Limb (tissue), 2 donors: ENCODE results near the gene MCEE.
A peak's percentile ranks its signal among the peaks of the same experiment; 100 is the strongest.
"Not testable (repeated sequence)": the region's sequence is repeated elsewhere in the genome, so short reads cannot be mapped to it uniquely, and the experiment has no call there.

Source experiments
- DNase-seq, 2 donors: peaks; one replicate each; pipeline ENCODE4 v3.0.0-alpha.2; 2016; ENCODE audit errors: extremely low spot score in 2 of 2

MCEE gene

GRCh38 chr2:71129114-71129901, 721 bp downstream of the MCEE start:
- DNase-seq, result no peak

DNA sequence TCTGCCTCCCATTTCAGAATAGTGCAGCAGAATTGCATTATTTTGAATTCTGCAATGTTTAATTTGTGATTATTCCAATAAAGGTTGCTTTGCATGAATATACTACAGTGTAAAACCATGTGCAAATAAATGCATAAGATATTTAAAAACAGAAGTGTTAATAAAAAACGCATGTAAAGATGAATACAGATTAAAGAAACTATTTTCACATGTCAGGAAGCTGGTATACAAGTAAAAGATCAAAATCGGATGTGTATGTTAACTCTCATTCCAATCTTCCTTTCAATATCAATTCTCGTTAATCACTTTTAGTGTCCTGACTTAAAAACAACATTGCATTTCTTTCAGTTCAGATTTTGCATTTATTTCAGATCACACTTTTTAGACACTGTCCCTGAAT, 3.1 kb downstream of the MCEE start:
- no peak for DNase-seq

GRCh38 chr2:71125506-71126294, 4.3 kb downstream of the MCEE start:
- DNase-seq, result no peak

GRCh38 chr2:71122387-71123298, 7.4 kb downstream of the MCEE start:
- no peak for DNase-seq

DNA sequence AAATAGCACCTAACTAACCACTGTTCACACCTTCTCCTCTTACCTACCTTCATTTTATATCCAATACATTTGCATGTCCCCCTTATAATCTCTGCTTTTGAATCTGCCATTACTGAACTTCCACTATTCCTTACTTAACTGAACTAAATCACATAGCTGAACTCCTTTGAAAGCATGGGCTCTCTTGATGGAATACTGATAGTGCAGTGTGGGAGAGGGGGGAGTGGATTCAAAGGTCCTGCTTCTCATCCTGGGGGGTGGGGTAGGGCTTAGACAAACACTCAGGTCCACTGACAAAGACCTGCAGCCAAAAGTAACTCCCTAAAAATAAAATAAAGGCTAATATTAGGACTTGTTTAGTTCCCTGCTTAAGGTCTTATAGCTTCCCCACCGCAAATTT, 8.6 kb downstream of the MCEE start:
- no peak for DNase-seq

- DNase-seq, result no peak
Measured at GRCh38 chr2:71120195-71120594, 9.8 kb downstream of the MCEE start.

GRCh38 chr2:71117063-71117462, 13.0 kb downstream of the MCEE start:
- no peak for DNase-seq

DNA sequence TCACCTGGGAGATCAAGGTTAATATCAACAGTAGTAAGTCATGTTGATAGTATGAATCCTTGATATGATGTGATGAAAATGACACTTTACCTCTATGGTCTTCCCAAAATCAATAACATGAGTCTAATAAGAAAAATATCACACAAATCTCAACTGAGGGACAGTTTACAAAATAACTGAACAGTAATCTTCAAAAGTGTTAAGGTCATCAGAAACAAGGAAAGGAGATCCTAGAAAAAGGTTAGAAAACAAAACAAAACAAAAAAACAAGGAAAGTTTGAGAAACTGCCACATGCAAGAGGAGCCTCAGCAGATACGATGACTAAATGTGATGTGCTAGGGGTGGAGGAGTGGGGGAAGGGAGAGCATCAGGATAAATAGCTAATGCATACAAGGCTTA, 16.2 kb downstream of the MCEE start:
- DNase-seq, result no peak

DNA sequence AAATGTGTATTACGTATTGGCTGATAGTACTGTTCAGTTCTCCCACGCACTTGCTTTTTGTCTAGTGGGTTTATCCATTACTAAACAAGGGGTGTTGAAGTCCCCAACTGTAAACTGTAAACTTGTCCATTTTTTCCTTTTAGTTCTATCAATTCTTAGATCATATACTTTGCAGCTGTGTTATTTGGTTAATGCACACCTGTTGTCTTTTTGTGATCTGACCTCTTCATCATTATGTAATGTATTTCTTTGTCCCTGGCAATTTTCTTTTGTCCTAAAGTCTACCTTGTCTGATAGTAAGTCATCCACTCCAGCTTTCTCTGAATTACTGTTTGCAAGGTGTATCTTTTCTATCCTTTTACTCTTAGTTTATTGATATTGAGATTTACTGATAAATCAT, 21.9 kb downstream of the MCEE start:
- DNase-seq, result no peak

- DNase-seq, result not testable (repeated sequence)
Measured at GRCh38 chr2:71106463-71106862, 23.6 kb downstream of the MCEE start.

DNA sequence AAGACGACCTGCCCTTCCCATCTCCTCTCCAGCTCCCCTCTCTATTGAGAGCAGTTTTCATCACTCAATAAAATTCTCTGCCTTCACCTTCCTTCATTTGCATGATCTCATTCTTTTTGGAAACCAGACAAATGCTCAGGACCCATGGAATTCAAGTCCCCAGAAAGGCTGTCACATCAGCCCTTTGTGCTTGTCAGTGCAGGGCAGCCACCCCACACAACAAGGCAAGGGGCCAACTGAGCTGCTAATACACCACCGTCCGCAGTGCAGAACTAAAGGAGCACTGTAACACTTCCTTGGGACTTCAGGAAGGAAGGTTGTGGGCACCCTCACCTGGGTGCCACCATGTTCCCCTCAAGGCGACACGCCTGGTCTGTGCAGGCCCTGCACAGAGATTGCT, 26.2 kb downstream of the MCEE start:
- DNase-seq, result no peak

GRCh38 chr2:71102981-71103681, 26.9 kb downstream of the MCEE start:
- DNase-seq, result no peak

GRCh38 chr2:71101656-71102055, 28.4 kb downstream of the MCEE start:
- no peak for DNase-seq

- peak; percentile 21 to 41 for DNase-seq
Measured at GRCh38 chr2:71100195-71100964, 29.6 kb downstream of the MCEE start.

- DNase-seq, result not testable (repeated sequence)
Measured at GRCh38 chr2:71092491-71093260, 37.4 kb downstream of the MCEE start.

DNA sequence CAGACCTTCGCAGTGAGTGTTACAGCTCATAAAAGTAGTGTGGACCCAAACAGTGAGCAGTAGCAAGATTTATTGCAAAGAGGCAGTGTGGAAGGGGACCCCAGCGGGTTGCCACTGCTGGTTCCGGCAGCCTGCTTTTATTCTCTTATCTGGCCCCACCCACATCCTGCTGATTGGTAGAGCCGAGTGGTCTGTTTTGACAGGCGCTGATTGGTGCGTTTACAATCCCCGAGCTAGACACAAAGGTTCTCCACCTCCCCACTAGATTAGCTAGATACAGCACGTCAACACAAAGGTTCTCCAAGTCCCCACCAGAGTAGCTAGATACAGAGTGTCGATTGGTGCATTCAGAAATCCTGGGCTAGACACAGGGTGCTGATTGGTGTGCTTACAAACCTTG, 38.2 kb downstream of the MCEE start:
- DNase-seq, result not testable (repeated sequence)

- DNase-seq, result not testable (repeated sequence)
Measured at GRCh38 chr2:71089475-71089874, 40.6 kb downstream of the MCEE start.

DNA sequence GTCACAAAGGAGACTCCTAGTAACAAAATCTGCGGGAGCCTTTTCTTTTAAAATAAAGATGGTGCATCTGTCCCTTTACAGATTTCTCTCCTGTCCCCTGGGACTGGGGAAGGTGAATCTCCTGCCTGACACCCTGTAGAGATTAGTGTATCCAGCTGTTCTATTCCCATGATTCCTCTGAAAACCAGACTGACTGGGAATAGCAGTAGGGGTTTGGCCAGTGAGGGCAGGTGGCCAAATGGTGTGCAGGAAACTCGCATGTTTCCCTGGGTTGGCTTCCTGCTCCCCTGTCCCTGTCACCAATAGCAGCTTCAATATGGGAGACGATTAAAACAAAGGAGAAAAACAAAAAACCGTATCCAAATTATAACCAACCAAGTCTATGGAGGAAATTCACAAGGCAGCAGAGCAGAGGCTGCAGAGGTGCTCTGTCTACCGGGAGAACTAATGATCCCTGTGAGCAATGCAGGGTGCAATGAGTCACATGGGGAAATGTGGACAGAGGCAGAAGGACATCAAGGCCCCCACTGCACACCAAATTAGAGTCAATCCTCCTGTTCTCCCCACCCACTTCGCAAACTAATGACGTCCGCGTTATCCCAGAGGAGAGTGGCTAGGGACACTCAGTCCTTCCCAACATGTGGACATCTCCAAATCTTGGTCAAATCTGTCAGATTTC, 44.6 kb downstream of the MCEE start:
- not testable (repeated sequence) for DNase-seq

DNA sequence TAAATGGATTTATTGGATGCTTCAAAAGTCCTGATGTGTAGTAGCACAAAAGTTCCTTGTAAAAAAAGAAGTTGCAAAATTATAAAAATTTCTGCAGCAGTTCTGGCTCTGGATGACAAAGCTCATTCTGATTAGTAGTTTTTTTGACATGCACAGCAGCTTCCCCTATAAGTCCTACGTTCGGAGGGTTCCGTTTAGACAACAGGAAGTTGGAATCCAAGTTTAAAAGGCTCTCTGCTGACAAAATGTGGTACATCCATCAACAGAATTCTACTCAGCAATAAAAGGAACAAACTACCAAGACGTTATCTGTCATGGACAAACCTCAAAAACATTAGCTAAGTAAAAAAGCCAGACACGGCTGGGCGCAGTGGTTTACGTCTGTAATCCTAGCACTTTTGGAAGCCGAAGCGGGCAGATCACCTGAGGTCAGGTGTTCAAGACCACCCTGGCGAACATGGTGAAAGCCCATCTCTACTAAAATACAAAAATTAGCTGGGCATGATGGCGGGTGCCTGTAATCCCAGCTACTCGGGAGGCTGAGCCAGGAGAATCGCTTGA, 46.2 kb downstream of the MCEE start:
- not testable (repeated sequence) for DNase-seq
